HG03571 (cell line): ENCODE measurements around the gene AQP6.
A peak's percentile ranks its signal among the peaks of the same experiment; 100 is the strongest.
"Not testable (repeated sequence)": the region's sequence is repeated elsewhere in the genome, so short reads cannot be mapped to it uniquely, and the experiment has no call there.

ENCODE experiments used
- ATAC-seq: cut with Tn5 transposase; IDR thresholded peaks from one replicate; pipeline ENCODE4 v1.9.1; 2021; ENCODE audit not compliant: unreplicated experiment

Gene AQP6

DNA sequence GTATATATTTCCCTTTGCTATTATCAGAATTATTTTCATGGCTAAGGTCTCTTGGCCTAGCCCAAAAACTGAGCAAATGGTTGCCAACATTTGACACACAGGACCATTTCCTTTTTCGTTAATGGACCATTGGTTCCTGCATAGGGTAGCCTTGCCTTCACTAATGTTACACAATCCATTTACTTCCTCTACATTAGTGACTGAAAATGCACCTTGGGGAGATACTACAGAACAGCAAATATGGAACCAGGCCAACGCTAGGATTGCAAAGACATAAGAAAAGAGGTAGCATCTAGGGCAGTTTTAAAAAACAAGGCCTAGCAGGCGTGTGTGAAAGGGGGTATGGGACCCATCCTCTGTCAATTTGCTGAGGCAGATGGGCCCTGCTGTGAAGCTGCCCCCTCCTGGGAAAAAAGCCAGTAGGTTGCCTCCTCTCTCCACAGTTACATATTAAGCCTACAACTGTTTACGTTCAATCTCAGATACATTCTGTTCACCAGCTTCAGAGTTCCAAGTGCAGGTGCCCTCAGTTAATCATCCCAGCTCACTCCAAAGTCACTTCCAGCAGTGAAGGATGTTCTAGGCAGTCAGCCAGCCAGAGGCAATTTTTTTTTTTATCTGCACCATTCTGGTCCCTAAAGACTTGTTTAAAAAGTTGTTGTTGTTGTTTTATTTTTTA, 15.0 kb downstream of the AQP6 start:
- no peak for ATAC-seq

DNA sequence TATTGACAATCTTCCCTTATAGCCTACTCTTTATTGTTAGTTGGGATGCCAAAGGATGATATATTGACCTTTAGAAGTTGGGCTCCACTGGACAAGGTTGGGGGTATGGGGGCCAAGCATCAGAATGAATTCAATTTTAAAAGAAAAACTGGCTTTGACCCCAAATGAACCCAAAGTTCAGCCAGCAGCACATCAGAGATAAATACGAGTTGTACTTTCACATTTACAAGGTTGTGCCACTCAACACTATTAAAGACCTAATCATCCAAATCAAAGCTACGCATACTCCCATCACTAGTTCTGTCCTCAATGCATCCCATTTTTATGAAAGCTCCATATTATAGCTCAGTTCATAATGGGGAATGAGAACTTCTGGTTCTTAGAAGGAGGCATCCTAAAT, 16.7 kb downstream of the AQP6 start:
- ATAC-seq: not testable (repeated sequence)

- ATAC-seq: no peak
These were observed 17.5 kb downstream of the AQP6 start for GRCh38 chr12:49990273-49990672.

- no peak for ATAC-seq
These were observed 25.7 kb downstream of the AQP6 start for GRCh38 chr12:49998453-49998852.

GRCh38 chr12:50003595-50003994, 30.8 kb downstream of the AQP6 start:
- ATAC-seq: no peak

- no peak for ATAC-seq
These were observed 31.9 kb downstream of the AQP6 start for GRCh38 chr12:50004696-50005095.

GRCh38 chr12:50005175-50005574, 32.4 kb downstream of the AQP6 start:
- no peak for ATAC-seq

DNA sequence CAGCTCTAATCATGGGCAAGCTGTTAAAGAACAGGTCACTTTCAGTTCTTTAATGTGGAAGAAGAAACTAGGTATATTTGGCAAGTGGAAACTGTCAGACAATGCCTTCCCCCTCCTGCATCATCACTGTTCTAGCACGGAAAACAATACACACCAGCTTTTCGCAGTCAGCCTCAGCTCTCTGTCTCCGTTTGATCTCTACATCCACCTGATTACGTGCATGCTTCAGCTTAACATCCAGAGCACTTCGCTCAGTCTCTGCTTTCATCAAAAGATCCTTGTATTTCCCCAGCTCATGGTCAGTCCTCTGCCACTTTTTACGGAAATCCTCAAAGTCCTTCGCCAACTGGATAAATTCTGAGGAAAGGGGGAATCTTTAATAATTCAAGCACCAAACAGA, 33.5 kb downstream of the AQP6 start:
- ATAC-seq: no peak

GRCh38 chr12:50006754-50007442, 34.2 kb downstream of the AQP6 start:
- no peak for ATAC-seq

DNA sequence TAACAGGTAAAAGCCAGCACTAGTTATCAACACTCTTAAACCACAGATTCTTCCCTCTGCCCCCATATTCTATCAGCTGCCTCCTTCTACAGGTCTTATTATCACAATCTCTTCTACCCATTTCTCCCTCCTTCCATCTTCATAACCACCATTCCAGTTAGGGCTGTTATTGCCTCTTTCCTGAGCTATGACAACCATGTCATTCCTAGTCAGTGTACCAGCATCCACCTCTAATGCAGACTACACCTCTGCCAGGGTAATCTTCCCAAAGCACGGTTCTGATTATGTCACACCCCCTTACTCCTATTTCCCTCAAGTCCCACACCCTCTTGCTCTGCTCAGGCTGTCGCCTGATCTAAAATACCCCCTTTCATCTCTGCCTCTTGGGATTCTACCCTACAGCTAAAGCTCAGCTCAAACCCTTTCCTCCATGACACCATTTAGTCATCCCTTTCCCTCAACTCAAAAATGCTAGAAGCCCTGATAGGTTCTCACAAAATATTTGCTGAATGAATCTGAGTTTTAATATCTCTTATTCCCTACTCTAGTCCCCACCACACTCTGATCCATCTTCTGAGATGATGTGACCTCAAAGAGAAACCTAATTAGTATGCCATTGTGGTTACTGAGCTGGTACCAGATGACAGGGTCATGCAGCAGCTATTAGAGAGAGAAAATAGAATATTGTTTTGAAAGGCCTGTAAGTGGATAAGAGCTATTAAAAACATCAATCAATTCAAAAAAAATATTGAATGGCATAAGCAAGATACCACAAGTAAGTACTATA, 40.8 kb downstream of the AQP6 start:
- no peak for ATAC-seq

- no peak for ATAC-seq
These were observed 41.6 kb downstream of the AQP6 start for GRCh38 chr12:50014342-50014741.

DNA sequence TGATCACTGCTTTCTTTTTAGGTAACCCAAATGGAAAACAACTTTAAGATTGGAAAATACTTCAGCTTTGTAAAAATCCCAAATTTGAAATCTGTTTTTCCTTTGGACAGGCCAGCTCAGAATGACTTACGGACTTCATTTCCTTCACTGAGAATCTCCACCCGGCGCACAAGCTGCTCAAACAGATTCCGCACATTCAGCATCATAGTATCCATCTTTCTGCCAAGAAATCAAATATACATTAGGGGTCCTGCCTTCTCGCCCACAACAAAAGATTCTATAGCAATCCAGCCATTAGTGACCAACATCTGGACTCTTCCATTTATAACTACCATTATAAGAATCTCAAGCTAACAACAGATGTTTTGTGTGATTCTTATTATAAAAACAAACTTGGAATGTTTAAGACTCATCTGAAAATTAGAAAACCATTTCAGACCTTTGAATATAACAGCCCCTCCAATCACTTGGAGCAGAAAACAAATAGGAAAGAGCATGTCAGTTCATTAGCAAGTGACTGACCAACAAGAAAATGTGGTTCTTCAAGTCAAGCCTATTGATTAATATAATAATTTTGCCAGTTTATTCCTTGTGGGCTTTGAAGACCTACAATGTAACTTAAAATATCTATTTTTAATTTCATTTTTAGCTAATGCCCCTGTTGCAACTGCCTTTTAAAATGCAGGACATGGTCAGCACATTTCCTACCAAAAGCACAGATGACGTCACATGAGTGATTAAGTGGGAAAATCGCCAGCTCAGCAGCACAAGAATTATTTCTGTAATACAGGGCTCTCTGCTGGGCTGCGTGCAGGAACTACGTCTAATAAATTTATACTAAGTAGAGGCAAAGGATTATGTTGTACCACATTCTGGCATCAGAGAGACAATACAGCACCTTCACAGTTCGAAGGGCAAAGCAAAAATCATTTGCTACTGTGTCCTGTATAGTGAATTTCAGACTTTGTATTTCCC, 44.0 kb downstream of the AQP6 start:
- ATAC-seq: no peak

GRCh38 chr12:50017641-50018040, 44.9 kb downstream of the AQP6 start:
- ATAC-seq: no peak

DNA sequence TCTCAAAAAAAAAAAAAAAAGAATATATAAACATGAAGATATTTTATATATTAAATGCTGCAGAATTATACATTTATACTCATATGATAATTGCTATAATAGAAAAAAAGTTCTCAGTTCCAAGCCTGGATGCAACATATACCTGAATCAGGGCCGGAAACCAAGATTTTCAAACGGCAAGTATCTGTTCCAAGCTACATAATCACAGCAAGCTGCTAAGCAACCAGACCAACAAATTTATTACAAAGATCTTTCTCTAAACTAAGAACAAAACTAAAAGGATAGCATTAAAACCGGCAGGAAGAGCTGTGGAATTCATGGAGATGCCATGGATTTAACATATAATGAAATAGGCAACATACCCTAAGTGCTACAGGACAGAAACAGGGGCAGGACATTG, 45.4 kb downstream of the AQP6 start:
- ATAC-seq: no peak

- ATAC-seq: no peak
These were observed 46.2 kb downstream of the AQP6 start for GRCh38 chr12:50018968-50019367.

GRCh38 chr12:50019524-50019923, 46.8 kb downstream of the AQP6 start:
- ATAC-seq: no peak

- ATAC-seq: no peak
These were observed 48.3 kb downstream of the AQP6 start for GRCh38 chr12:50021031-50021430.

- ATAC-seq: no peak
These were observed 50.2 kb downstream of the AQP6 start for GRCh38 chr12:50022903-50023302.

- no peak for ATAC-seq
These were observed 51.5 kb downstream of the AQP6 start for GRCh38 chr12:50024227-50024626.

DNA sequence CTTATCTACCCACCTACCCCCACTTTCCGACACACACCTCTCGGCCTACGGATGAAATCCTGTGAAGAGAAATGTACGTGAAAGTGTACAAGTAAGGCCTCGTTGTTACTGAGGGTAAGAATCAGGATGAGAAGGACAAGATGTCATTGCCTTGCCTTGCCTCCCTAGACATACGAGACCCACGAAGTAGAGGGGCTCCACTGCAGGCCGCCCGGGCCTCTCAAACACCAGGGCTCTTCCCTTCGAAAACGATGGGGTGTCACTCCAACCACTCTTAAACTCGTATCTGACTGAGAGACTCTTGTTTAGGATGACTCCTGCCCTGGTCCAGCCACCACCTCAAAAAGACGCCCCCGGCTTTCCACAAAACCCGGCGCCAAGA, 52.0 kb downstream of the AQP6 start:
- peak; percentile 14 for ATAC-seq
